HG03039 (cell line): Measurements from ENCODE around the gene AANAT.

Source experiments
- ATAC-seq: cut with Tn5 transposase; IDR thresholded peaks from one replicate; pipeline ENCODE4 v1.9.1; 2021; ENCODE audit warnings: mild to moderate bottlenecking, moderate library complexity; ENCODE audit not compliant: unreplicated experiment

Gene AANAT

DNA sequence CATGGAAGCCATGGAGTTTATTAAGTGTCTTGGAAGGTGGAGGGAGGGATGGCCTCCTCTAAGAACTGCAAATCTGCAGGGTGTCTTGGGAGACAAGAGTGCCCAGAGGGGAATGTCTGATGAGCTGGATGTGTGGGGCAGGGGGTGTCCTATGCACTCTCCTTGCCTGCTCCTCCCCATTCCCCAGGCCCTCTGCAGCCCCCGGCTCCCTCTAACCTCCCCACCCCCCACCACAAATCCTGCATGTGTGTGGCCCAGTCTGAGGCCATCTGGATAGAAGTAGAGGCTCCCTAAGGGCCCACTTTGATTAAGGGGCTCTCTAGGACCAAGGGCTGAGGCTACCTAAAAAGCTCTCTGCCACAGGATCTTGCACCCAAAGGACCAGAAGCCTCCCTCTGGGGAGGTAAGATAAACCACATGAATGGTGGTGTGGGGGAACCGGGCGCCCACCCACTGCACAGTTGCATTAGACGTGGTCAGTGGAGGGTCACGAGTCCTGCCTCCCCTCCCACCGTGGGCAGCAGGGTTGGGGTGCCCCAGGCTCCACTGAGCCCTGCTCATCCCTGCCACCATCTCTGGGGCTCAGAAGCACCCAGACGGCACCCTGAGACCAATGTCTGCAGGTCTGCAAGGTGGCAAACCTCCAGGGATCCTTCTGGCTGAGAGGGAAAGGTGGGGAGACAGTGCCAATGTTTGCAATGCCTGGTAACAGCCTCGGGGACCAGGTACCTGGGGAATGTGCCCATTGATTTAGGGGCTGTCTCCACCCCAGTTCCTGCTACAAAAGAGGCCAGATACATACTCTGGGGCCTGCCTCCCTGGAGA, 618 bp downstream of the AANAT start:
- no peak for ATAC-seq

- ATAC-seq = no peak
These were observed 1.2 kb downstream of the AANAT start for GRCh38 chr17:76468634-76469010.

DNA sequence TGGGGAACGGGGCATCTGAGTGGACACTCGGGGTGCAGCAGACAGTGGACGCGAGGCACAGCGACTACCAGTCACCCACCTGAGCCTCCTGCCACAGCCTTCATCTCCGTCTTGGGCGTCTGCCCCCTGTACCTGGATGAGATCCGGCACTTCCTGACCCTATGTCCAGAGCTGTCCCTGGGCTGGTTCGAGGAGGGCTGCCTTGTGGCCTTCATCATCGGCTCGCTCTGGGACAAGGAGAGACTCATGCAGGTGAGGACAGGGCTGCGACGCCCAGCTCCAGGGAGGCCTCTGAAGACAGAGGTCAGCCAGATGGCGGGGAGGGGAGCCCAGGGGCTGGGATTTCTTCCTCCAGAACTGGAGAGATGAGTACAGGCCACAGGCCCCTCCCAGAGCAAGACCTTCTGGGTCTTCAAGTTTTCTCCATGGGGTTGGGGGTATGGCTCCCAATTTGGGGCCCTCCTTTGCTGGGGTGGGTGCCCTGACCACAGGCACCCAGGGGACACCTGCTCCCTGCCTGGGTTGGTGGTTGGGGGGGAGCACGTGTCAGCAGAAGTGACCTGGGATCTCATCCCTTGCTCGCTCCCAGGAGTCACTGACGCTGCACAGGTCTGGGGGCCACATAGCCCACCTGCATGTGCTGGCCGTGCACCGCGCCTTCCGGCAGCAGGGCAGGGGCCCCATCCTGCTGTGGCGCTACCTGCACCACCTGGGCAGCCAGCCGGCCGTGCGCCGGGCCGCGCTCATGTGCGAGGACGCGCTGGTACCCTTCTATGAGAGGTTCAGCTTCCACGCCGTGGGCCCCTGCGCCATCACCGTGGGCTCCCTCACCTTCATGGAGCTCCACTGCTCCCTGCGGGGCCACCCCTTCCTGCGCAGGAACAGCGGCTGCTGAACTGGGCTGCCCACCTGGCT, 1.9 kb downstream of the AANAT start:
- ATAC-seq = no peak

- ATAC-seq = no peak
These were observed 2.8 kb downstream of the AANAT start for GRCh38 chr17:76469991-76470739.

GRCh38 chr17:76471498-76472257, 4.3 kb downstream of the AANAT start:
- no peak for ATAC-seq

GRCh38 chr17:76472258-76472645, 4.8 kb downstream of the AANAT start:
- ATAC-seq = no peak

DNA sequence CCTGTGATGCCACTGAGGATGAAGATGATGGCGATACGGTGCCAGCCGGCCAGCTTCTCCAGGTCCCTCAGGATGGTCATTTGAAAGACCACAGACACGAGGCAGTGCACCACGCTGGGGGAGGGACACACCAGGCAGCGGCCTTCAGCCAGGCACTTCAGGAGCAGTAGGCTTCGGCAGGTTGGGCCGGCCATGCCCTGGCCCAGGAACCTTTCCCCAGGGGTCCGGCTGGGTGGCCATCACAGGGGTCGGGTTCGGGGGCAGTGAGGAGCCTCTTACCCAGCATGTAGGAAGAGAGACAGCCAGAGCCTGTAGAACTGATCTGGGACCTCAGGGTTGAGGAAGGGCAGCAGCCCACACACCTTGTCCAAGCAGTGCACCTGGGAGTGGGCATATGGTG, 5.3 kb downstream of the AANAT start:
- no peak for ATAC-seq

DNA sequence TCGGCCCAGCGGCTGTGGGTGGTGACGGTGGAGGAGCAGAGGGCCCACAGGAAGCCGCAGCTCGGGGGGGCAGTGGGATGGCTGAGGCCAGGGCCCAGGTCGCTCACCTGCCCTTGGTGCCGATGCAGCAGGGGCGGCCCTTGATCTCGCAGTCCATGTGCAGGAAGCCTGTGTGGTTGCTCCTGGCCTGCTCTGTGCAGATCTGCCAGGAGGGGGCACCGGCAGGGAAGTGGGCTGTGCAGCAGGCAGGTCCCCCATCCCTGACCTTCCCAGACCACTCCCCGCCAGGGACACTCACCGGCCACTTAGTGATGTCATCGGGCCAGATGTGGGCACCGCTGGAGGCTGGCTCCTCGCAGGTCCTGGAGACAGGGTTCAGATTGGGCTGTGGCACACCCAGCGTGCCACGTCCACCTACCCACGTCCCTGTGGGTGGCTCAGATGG, 6.2 kb downstream of the AANAT start:
- ATAC-seq = no peak

GRCh38 chr17:76474238-76474637, 6.8 kb downstream of the AANAT start:
- no peak for ATAC-seq

DNA sequence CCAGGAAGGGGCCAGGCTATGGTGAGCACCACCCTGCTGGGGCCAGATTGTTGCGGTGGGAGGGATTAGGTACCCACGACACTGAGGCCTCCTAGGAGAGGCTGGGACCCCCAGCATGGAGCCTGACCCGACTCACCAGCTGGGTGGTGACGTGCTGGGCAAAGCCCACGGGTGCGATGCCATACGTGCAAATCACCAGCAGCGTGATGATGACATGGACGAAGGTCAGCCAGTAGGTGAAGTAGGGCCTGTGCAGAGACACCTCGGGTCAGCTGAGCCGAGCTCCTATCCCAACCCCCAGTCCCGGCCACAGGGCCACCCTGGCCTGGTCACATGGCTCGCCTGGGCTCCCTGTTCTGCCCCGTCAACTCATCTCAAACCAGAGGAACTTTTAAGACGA, 7.5 kb downstream of the AANAT start:
- no peak for ATAC-seq

GRCh38 chr17:76475302-76475701, 7.9 kb downstream of the AANAT start:
- no peak for ATAC-seq

GRCh38 chr17:76476736-76477135, 9.3 kb downstream of the AANAT start:
- ATAC-seq = no peak

- no peak for ATAC-seq
These were observed 10.2 kb downstream of the AANAT start for GRCh38 chr17:76477576-76477975.

DNA sequence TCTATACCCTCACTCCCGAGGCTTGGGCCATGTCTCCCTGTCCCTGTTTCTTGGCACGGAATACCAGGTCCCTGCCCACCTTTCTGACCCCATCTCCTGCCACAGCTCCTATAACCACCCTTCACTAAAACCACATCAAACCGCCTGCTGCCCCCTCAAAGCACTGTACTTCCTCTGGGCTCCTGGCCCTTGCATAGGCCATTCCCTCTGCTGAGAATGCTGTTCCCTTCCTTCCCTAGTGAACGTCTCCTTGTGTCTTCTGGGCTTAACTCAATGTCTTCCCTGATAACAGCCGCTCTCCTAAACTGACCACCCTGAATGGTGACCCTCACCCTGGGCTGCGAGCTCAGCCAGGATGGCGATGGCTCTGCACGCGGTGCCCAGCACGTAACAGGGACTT, 10.7 kb downstream of the AANAT start:
- no peak for ATAC-seq

DNA sequence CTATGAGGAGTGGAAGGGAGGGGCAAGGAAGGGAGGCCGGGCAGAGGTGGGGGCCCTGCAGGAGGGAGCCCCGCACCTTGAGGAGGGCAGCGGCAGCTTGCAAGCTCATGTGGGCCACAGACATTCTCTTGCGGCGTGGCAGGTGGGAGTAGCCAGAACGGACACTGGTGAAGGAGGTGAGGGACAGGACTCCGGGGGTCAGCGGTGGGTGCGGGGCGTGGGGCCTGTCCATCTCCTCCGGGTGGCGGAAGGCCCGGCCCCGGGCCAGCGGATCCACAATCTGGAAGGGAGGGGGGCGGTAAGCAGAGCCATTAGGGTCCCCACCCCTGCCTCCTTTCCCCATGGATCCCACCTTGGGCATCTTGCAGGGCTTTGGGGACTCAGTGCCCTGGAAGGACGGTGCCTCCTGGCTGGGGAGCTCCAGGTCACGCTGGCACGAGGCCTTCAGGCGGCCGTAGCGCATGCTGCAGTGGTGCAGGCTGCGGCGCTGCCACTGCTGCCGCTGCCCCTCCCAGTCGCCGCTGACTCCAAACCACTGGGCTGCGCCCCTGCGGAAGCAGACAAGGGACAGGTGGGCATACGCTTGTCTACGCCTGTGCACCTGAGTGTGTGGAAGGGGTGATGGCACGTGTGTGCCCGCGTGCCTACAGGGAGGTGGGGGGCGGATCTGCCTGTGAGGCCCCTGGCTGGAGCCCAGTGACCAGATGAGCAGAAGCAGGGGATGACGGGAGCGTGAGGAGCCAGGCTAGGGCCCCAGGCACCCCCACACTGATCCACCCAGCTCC, 11.5 kb downstream of the AANAT start:
- no peak for ATAC-seq

GRCh38 chr17:76479515-76480060, 12.2 kb downstream of the AANAT start:
- ATAC-seq = no peak

GRCh38 chr17:76480632-76481031, 13.2 kb downstream of the AANAT start:
- no peak for ATAC-seq

- ATAC-seq = peak; percentile 49
These were observed 13.8 kb downstream of the AANAT start for GRCh38 chr17:76481071-76481655.

DNA sequence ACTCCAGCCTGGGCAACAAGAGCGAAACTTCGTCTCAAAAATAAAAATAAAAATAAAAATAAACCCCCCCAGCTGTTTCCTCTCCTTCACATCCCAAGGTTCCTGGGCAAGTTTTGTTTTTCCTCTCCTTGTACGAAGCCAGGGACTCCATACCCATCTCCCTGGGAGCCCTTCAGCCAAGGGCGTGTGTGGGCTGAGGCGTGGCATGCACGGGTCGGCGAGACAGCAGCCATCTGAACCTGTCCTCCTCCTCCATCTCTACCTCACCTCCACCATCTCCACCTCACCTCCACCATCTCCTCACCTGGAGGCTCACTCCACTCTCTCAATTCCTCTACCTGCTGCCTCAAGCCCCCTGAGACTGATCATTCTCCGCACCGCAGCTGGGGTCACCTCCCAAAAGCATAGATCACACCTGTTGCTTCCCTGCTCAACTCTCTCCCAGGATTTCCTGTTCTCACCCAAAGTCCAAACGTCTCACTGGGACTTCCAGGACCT, 16.9 kb downstream of the AANAT start:
- ATAC-seq = no peak
